Measurements from ENCODE around the gene GJA5.

GJA5 gene

DNA sequence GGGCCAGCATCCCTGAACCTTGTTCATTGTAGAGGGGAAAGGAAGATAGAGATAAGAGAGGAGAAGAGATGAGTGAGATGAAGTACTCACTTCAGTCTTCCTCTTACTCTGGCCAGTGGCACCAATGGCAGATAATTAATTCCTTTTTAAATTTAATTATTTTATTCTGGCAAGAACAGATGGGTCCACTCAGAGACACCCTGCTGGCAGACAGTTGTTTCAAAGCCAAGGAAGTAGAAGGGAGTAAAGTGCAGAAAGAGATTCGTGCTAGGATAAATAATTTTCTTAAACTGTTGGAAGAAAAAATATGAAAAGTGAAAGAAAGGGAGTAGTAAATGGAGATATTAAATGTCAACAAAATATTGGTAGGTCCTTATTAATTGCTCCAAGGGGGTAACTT, 7.7 kb upstream of the GJA5 start:
- TF ChIP-seq, protein P1, sequence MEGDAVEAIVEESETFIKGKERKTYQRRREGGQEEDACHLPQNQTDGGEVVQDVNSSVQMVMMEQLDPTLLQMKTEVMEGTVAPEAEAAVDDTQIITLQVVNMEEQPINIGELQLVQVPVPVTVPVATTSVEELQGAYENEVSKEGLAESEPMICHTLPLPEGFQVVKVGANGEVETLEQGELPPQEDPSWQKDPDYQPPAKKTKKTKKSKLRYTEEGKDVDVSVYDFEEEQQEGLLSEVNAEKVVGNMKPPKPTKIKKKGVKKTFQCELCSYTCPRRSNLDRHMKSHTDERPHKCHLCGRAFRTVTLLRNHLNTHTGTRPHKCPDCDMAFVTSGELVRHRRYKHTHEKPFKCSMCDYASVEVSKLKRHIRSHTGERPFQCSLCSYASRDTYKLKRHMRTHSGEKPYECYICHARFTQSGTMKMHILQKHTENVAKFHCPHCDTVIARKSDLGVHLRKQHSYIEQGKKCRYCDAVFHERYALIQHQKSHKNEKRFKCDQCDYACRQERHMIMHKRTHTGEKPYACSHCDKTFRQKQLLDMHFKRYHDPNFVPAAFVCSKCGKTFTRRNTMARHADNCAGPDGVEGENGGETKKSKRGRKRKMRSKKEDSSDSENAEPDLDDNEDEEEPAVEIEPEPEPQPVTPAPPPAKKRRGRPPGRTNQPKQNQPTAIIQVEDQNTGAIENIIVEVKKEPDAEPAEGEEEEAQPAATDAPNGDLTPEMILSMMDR (conservative IDR thresholded peaks at IDR 0.05; ENCODE audit: low read depth, low read length): no peak
- H3K4me3 ChIP-seq (ENCODE audit: low read length): no peak overlapping the region
- no peak for DNase-seq (ENCODE audit: low read depth)

- DNase-seq (ENCODE audit: low read depth): no peak
- no peak overlapping the region for H3K4me3 ChIP-seq (ENCODE audit: low read length)
- TF ChIP-seq, protein P1 (conservative IDR thresholded peaks at IDR 0.05; ENCODE audit: low read depth, low read length): no peak
These were observed 2.0 kb upstream of the GJA5 start for GRCh38 chr1:147762233-147763024.

DNA sequence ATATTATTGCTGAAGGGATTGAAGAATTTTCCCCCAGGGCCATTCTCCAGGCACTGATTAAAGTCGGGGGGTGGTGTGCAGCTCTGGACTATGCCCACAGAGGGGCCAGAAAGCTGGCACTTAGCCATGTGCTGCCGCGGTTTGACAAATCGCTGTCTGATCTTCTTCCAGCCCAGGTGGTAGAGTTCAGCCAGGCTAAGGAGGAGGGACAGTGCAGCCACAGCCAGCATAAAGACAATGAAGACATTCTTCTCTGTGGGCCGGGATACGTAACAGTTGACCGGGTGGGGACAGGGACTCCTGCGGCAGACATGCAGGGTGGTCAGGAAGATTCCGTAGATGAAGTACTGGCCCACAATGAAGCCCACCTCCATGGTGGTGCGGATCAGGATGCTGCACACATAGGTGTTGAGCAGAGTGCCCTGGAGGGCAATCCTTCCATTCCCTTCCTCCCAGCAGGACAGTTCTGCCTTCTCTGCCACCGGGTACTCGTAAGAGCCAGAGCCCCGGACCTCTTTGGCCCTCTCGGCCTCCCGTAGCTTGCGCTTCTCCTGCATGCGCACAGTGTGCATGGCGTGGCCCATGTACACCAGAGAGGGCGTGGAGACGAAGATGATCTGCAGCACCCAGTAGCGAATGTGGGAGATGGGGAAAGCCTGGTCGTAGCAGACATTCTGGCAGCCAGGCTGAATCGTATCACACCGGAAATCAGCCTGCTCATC, 1.9 kb downstream of the GJA5 start:
- H3K4me3 ChIP-seq (ENCODE audit: low read length): no peak overlapping the region
- DNase-seq (ENCODE audit: low read depth): no peak
- TF ChIP-seq, protein P1 (conservative IDR thresholded peaks at IDR 0.05; ENCODE audit: low read depth, low read length): no peak

GRCh38 chr1:147757015-147757990, 3.1 kb downstream of the GJA5 start:
- no peak overlapping the region for H3K4me3 ChIP-seq (ENCODE audit: low read length)
- no peak for DNase-seq (ENCODE audit: low read depth)
- TF ChIP-seq, protein P1 (conservative IDR thresholded peaks at IDR 0.05; ENCODE audit: low read depth, low read length): no peak

DNA sequence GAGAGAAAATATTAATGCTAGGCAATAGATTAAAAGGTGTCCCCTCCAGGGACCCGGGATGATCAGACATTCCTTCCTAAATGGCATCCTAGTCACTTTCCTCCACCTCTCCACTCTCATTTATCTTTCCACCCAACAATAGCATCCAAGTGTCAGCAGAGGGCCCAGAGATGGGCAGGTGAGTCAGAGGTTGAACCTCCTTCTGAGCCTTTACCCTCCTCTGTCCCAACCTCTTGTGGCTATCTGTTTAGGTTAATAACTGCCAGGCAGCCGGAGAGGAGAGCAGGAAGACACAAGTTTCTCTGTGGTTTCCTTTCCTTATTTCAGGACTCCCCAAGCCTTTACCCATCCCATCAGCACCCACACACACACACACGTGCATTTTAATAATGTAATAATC, 4.1 kb downstream of the GJA5 start:
- DNase-seq (ENCODE audit: low read depth): no peak
- H3K4me3 ChIP-seq (ENCODE audit: low read length): no peak overlapping the region
- TF ChIP-seq, protein P1 (conservative IDR thresholded peaks at IDR 0.05; ENCODE audit: low read depth, low read length): no peak

- DNase-seq (ENCODE audit: low read depth): no peak
- TF ChIP-seq, protein P1 (conservative IDR thresholded peaks at IDR 0.05; ENCODE audit: low read depth, low read length): no peak
- H3K4me3 ChIP-seq (ENCODE audit: low read length): no peak overlapping the region
These were observed 5.7 kb downstream of the GJA5 start for GRCh38 chr1:147754661-147755060.
